Neural cell (in vitro differentiated cells): ENCODE measurements around the gene FOXP4. TPM values are rescaled to one million over a fixed set of nuclear protein-coding genes. Genes with fewer than 3 reads are reported as not detected.

Source experiments
- H2AFZ ChIP-seq: fragments of 200-600, 300-800 bp; sonication (generic), shearing (Covaris generic); 2 replicates; pipeline ENCODE4 v1.6.0; 2014; ENCODE audit warnings: low read depth, mild to moderate bottlenecking, antibody characterized with exemption, low read length, moderate library complexity
- H3F3A ChIP-seq: fragments of 200-600 bp; shearing (Covaris generic); 2 replicates; pipeline ENCODE4 v1.6.1; 2016; ENCODE audit warnings: mild to moderate bottlenecking, moderate library complexity, mixed read lengths, antibody characterized with exemption, low read length; ENCODE audit not compliant: insufficient read depth, poor library complexity, severe bottlenecking
- H3K27ac ChIP-seq: fragments of 200-600, 300-800 bp; sonication (generic), shearing (Covaris generic); 2 replicates; pipeline ENCODE4 v1.5.1; 2014; ENCODE audit warnings: mild to moderate bottlenecking, low read length, moderate library complexity
- H3K27me3 ChIP-seq: fragments of 300-800, 200-600 bp; sonication (generic), shearing (Covaris generic); 2 replicates; pipeline ENCODE4 v1.6.0; 2014; ENCODE audit warnings: mild to moderate bottlenecking, low read depth, low read length, moderate library complexity; ENCODE audit not compliant: insufficient read depth
- H3K36me3 ChIP-seq: fragments of 300-800, 200-600 bp; sonication (generic), shearing (Covaris generic); 2 replicates; pipeline ENCODE4 v1.5.1; 2014; ENCODE audit warnings: mild to moderate bottlenecking, antibody characterized with exemption, low read length, moderate library complexity; ENCODE audit not compliant: insufficient read depth
- H3K4me2 ChIP-seq: fragments of 300-800, 200-600 bp; sonication (generic), shearing (Covaris generic); 2 replicates; pipeline ENCODE4 v1.6.0; 2014; ENCODE audit warnings: mild to moderate bottlenecking, low read length
- H3K4me3 ChIP-seq: fragments of 300-800, 200-600 bp; sonication (generic), shearing (Covaris generic); 2 replicates; pipeline ENCODE4 v1.5.1; 2014; ENCODE audit warnings: mild to moderate bottlenecking, low read length, moderate library complexity
- H3K79me2 ChIP-seq: fragments of 200-600 bp; shearing (Covaris generic); replicated peaks from 2 replicates; pipeline ENCODE4 v1.6.0; 2014; ENCODE audit warnings: mild to moderate bottlenecking, low read length, moderate library complexity; ENCODE audit not compliant: insufficient read depth
- H3K9ac ChIP-seq: fragments of 300-800, 200-600 bp; sonication (generic), shearing (Covaris generic); 2 replicates; pipeline ENCODE4 v1.6.1; 2016; ENCODE audit warnings: mild to moderate bottlenecking, low read length, mixed read lengths
- H3K9me2 ChIP-seq: fragments of 200-600 bp; shearing (Covaris generic); 2 replicates; pipeline ENCODE4 v1.6.1; 2016; ENCODE audit warnings: mild to moderate bottlenecking, low read length, mixed read lengths; ENCODE audit not compliant: insufficient read depth
- H3K9me3 ChIP-seq: fragments of 200-600, 300-800 bp; sonication (generic), shearing (Covaris generic); 2 replicates; pipeline ENCODE4 v1.6.1; 2016; ENCODE audit warnings: mild to moderate bottlenecking, mixed run types, low read length, moderate library complexity, mixed read lengths
- H4K20me1 ChIP-seq: fragments of 200-600 bp; shearing (Covaris generic); 2 replicates; pipeline ENCODE4 v1.6.1; 2016; ENCODE audit warnings: mild to moderate bottlenecking, mixed run types; ENCODE audit not compliant: insufficient read depth
- CTCF ChIP-seq: fragments of 450-650 bp; IDR thresholded peaks from 2 replicates; pipeline ENCODE4 v1.5.1; 2014; ENCODE audit warnings: antibody characterized with exemption, mild to moderate bottlenecking, moderate library complexity; ENCODE audit not compliant: poor library complexity, severe bottlenecking
- EP300 ChIP-seq: fragments of 450-650 bp; conservative IDR thresholded peaks from 2 replicates; pipeline ENCODE4 v1.6.1; 2014; ENCODE audit warnings: antibody characterized with exemption, mild to moderate bottlenecking, moderate library complexity; ENCODE audit not compliant: poor library complexity, severe bottlenecking
- EZH2 ChIP-seq: fragments of 200-600, 300-800 bp; shearing (Covaris generic), sonication (generic); IDR thresholded peaks from 2 replicates; pipeline ENCODE4 v1.6.1; 2014; ENCODE audit warnings: antibody characterized with exemption, low read length, borderline replicate concordance, mild to moderate bottlenecking; ENCODE audit not compliant: insufficient read depth, poor library complexity, severe bottlenecking
- MXI1 ChIP-seq: fragments of 450-650 bp; conservative IDR thresholded peaks from 2 replicates; pipeline ENCODE4 v1.6.1; 2014; ENCODE audit warnings: antibody characterized with exemption, mild to moderate bottlenecking; ENCODE audit not compliant: poor library complexity, severe bottlenecking
- POLR2AphosphoS5 ChIP-seq: IDR thresholded peaks from 2 replicates; pipeline ENCODE4 v1.6.1; 2012
- RAD21 ChIP-seq: fragments of 450-650 bp; conservative IDR thresholded peaks from 2 replicates; pipeline ENCODE4 v1.6.1; 2014; ENCODE audit warnings: antibody characterized with exemption, mild to moderate bottlenecking, moderate library complexity
- SMC3 ChIP-seq: fragments of 450-650 bp; conservative IDR thresholded peaks from 2 replicates; pipeline ENCODE4 v1.6.1; 2014; ENCODE audit warnings: antibody characterized with exemption, mild to moderate bottlenecking, moderate library complexity; ENCODE audit not compliant: poor library complexity
- TAF1 ChIP-seq: IDR thresholded peaks from 2 replicates; pipeline ENCODE4 v1.6.1; 2012; ENCODE audit warnings: low read depth
- polyA plus RNA-seq: library from polyadenylated mRNA; depleted of rRNA; stranded (reverse); fragments of >200 nt; gene quantifications from 2 replicates; pipeline ENCODE4 v1.2.3, GENCODE V29; 2014
- TF ChIP-seq, protein P1 (sequence below): IDR thresholded peaks from 2 replicates; pipeline ENCODE4 v1.6.1; 2012; ENCODE audit warnings: borderline replicate concordance

Gene FOXP4
- polyA plus RNA-seq, 1 donor from 2014 or later, result 7.1 TPM

GRCh38 chr6:41568585-41569384 is 22.6 kb downstream of the FOXP4 start:
- Histone ChIP-seq H3K79me2 (peaks cover 46% of the 10 kb centered on the region), H3K4me2 (peak overlapping the region; percentile 4), H3F3A (no peaks in the 10 kb centered on the region), H3K9me3 (no peaks in the 10 kb centered on the region), H4K20me1 (peaks cover 7% of the 10 kb centered on the region), H3K9ac (no peak overlapping the region), H3K9me2 (no peaks in the 10 kb centered on the region), H3K27me3 (no peaks in the 10 kb centered on the region), H3K36me3 (peaks cover 6% of the 10 kb centered on the region), H3K27ac (no peak overlapping the region), H3K4me3 (no peak overlapping the region), H2AFZ (no peak overlapping the region)
- TF ChIP-seq TAF1 (no peak), EZH2 (no peak), SMC3 (no peak), POLR2AphosphoS5 (no peak), MXI1 (no peak), EP300 (no peak), CTCF (no peak), RAD21 (no peak)
- TF ChIP-seq, protein P1, sequence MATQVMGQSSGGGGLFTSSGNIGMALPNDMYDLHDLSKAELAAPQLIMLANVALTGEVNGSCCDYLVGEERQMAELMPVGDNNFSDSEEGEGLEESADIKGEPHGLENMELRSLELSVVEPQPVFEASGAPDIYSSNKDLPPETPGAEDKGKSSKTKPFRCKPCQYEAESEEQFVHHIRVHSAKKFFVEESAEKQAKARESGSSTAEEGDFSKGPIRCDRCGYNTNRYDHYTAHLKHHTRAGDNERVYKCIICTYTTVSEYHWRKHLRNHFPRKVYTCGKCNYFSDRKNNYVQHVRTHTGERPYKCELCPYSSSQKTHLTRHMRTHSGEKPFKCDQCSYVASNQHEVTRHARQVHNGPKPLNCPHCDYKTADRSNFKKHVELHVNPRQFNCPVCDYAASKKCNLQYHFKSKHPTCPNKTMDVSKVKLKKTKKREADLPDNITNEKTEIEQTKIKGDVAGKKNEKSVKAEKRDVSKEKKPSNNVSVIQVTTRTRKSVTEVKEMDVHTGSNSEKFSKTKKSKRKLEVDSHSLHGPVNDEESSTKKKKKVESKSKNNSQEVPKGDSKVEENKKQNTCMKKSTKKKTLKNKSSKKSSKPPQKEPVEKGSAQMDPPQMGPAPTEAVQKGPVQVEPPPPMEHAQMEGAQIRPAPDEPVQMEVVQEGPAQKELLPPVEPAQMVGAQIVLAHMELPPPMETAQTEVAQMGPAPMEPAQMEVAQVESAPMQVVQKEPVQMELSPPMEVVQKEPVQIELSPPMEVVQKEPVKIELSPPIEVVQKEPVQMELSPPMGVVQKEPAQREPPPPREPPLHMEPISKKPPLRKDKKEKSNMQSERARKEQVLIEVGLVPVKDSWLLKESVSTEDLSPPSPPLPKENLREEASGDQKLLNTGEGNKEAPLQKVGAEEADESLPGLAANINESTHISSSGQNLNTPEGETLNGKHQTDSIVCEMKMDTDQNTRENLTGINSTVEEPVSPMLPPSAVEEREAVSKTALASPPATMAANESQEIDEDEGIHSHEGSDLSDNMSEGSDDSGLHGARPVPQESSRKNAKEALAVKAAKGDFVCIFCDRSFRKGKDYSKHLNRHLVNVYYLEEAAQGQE, result no peak

DNA sequence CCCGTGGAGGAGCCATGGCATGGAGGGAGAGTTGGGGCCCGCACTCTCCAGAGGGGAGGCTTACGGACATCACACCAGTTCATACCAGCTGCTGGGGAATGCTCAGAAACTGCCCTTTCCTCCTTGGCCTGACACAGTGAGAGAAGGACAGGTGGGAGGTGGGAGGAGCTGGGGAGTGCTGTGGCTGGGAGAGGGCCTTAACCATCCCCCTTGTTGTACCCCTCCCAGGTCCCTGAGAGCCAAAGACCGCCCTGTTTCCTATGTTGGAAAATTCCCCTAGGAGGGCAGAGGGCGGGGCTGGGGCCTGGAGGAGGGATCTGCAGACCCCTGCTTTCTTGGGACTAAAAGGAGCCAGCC is 24.1 kb downstream of the FOXP4 start:
- peak overlapping the region; percentile 37 for H3K4me3 ChIP-seq
- no peaks in the 10 kb centered on the region for H3K9me2 ChIP-seq
- TF ChIP-seq, protein P1, result no peak
- TF ChIP-seq SMC3 (no peak), MXI1 (no peak), TAF1 (no peak), RAD21 (no peak), EP300 (no peak), CTCF (no peak), EZH2 (no peak), POLR2AphosphoS5 (no peak)
- H3K27me3 ChIP-seq, result no peaks in the 10 kb centered on the region
- peak overlapping the region; percentile 38 for H3K9ac ChIP-seq
- H2AFZ ChIP-seq, result no peak overlapping the region
- no peak overlapping the region for H3K4me2 ChIP-seq
- H3K79me2 ChIP-seq, result peaks cover 40% of the 10 kb centered on the region
- no peak overlapping the region for H3K27ac ChIP-seq
- peaks cover 7% of the 10 kb centered on the region for H4K20me1 ChIP-seq
- H3F3A ChIP-seq, result no peaks in the 10 kb centered on the region
- no peaks in the 10 kb centered on the region for H3K9me3 ChIP-seq
- H3K36me3 ChIP-seq, result peaks cover 6% of the 10 kb centered on the region
